Mesenteric fat pad (tissue), 1 donor: ENCODE data around the gene TELO2. TPM values are rescaled to one million over a fixed set of nuclear protein-coding genes. Genes with fewer than 3 reads are reported as not detected.

Source experiments
- DNase-seq: peaks from one replicate; pipeline ENCODE4 v3.0.0-alpha.2; 2020; ENCODE audit warnings: low spot score
- total RNA-seq: library from RNA; stranded (reverse); fragmentation: NEBNext Ultra II Directional; extraction: Animal tissue kit (Norgen Biotek cat#: 25700); gene quantifications from one replicate; pipeline ENCODE4 v1.2.1, GENCODE V29; 2021
- donor health status: DM: yes; HTN: yes; CAD: no.

Gene TELO2
- total RNA-seq, 1 donor from 2014 or later: 25.7 TPM

- no peak for DNase-seq
Observed at GRCh38 chr16:1511662-1512569, 18.8 kb downstream of the TELO2 start.

GRCh38 chr16:1512774-1513173 lies 19.6 kb downstream of the TELO2 start:
- no peak for DNase-seq

- DNase-seq: no peak
Observed at GRCh38 chr16:1514507-1514906, 21.3 kb downstream of the TELO2 start.

GRCh38 chr16:1518626-1519135 lies 25.5 kb downstream of the TELO2 start:
- no peak for DNase-seq

GRCh38 chr16:1519831-1520230 lies 26.7 kb downstream of the TELO2 start:
- DNase-seq: no peak

DNA sequence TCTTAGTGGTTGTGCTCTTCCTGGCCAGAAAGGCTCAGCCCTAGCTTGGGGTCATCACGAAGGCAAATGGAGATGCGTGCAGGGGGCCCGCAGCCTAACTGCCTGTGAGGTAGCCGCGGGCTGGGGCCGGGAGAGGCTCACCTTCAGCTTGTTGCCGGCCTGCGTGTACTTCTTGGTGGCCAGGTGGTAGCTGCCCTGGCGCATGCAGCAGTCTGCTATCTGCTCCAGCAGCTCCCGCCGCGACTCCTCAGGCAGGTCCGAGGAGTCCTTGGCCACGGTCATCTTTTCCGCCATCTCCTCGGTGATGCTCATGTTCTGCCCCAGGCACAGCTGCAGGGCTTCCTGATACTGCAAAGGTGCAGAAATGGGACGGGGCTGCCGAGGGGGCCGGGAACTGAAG lies 27.3 kb downstream of the TELO2 start:
- DNase-seq: no peak

GRCh38 chr16:1523581-1524245 lies 30.6 kb downstream of the TELO2 start:
- DNase-seq: no peak

- no peak for DNase-seq
Observed at GRCh38 chr16:1524366-1524765, 31.2 kb downstream of the TELO2 start.

DNA sequence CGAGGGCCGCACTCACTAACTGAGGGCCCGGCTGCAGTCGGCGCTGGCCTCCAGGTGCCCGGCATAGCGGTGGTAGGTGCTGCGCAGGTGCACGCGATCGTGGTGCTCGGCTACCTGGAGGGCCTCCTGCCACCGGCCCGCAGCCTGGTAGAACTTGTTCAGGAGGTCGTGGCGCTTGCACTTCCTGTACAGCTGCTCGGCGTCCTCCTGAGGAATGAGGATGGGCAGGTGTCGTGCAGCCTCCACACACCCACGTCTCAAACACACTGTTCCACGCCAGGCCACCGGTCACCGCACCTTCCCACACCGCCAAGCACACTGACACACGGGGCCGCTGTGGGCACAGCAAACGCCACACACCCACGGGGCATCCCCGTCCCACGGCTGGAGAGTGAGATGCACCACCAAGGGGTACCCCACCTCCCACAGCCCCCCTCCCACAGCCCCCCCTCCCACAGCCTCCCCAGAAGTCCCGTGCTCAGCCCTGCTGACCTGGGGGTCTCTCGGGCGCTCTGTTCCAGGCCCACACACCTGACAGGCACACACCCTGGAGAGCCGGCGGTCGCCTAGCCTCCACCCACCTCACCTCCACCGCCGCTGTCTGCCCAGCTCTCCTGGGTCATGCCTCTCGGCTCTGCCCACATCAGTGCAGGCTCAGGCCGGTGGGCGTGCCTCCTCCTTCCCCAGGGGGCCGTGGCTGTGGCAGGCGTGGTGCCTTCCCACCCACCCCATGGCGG lies 32.9 kb downstream of the TELO2 start:
- DNase-seq: no peak

DNA sequence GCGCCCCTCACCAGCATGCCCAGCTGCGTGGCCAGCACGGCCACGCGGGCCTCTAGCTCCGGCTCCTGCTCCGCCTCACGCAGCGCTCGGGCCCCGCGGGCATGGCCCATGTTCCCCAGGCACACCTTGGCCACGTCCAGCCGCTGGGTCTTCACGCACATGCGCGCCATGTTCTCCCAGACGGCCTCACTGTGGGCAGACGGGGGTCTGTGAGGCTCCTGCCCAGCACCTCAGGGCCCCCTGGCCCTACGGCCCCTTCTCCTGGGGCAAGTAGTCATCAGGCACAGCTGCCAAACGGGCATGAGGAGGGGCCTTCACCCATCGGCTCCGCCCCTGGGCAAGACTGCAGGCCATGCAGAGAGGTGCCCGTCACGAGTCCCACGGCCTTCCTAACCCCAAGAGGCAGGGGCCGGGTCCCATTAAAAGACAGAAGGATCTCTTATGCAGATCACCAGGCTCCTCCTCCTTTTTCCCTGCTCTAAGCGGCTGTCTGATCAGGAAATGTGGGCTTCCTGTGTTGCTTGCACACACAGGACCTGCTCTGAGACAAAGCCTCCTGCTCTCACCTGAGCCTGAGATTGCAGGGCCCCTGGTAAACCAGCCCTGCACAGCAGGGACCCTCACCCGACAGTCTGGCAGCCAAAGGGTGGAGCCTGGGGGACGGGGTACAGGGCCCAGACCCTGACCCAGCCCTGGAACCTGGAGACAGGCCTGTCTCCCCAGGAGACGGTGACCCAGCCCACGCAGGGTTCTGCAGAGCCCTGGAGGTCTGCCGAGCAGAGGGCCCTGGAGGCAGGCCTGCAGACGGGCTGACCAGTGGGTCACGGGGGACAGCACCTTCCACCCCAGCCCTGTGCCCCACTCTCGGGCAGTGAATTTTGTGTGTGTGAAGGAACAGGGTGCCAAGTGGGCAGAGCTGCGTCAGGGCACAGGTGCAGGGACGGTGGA lies 33.7 kb downstream of the TELO2 start:
- DNase-seq: no peak

DNA sequence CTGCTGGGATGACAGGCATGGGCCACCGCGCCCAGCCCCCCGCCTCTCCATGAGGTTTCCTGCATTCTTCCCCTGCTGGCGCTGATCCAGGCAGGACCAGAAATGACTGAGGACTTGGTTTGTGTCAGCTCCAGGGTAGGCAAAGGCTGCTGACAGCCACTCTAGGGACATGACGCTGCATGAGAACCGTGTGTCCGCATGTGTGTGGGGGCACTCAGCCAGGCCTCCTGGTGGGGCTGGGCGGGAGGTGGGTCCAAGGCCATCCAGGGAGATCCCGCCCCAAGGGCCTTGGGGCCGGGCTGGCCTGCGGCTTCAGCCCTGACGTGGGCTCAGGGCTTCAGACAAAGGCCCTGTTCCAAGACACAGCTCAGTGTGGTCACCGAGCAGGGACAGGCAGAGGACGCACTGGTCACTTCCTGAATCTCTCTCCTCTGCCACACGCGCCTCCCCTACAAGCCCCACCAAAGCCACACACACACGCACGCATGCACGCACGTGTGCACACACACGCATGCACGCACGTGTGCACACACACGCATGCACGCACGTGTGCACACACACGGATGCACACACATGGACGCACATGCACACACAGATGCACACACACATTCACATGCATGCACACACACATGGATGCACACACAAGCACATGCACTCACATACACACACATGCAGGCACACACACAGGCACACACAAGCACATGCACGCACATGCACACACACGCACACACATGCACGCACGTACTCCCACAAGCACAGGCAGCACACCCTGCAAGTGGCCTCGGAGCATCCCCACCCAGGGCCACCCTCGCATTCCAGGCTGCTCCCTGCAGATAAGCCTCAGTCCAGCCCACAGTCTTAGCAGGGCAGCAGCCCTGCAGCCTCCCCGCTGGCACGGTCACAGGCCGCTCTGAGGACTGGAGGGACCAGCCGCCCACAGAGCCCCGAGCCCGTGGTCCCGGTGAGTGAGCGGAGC lies 35.0 kb downstream of the TELO2 start:
- no peak for DNase-seq

DNA sequence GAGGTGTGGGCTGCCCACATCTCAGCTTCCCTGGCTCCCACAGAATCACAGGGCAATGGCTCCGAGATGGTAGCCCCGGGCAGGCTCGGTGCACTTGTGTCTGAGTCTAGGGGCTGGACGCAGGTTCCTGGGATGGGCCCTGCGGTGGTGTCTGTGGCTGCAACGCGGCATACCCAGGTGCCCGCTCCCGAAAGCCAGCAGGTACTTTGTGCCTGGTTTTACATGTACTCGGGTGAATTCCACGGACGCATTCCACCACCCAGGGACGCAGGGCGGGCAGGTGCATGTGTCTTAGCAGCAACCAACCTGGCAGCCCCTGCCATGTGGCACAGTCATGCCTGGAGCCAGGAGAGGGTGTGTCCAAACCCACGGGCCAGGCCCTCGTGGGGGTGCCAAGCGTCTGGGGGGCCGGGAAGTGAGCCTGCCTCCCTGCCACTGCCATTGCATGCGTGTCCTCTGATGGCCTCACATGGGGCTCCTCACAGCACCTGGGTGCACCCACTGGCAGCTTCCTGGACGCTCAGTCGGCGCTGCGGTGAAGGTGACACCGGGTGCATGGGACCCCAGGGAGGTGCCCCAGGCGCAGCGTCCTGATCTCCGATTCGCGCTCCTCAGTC lies 35.9 kb downstream of the TELO2 start:
- DNase-seq: no peak

GRCh38 chr16:1530349-1530882 lies 37.3 kb downstream of the TELO2 start:
- DNase-seq: no peak

DNA sequence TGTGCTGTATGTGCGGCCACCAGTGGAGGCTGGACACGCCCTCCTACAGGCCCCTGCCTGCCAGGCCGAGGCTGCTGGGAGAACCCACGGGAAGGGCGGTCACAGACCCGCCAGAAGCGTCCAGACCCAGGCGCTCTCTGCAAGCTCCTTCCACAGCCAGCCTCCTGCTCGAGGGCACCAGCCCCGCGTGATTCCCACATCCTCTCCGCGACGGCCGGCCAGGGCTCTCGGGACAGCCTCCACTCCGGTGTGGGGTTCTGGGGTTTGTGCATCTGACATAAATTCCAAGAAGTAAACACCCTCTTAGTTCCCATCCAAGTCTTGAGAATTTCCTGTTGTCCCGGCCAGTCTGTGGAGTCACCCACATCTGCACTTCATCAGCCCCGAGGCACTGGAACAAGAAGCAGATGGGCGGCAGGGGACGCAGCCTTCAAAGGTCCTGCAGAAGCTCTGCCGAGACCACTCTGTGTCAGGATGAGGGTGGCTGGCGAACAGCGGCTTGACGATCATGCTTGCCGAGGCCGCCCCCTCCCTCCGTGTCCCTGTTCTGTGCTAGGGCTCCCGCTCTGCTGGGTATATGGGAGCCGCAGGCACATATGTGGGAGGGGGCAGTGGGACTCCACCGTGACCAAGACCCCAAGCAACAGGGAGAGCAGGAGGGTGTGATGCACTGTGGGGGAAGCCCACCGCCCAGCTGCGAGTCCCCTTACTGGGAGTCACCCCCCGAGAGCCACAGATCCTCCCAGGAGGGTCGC lies 37.9 kb downstream of the TELO2 start:
- no peak for DNase-seq

GRCh38 chr16:1531638-1531910 lies 38.4 kb downstream of the TELO2 start:
- no peak for DNase-seq

DNA sequence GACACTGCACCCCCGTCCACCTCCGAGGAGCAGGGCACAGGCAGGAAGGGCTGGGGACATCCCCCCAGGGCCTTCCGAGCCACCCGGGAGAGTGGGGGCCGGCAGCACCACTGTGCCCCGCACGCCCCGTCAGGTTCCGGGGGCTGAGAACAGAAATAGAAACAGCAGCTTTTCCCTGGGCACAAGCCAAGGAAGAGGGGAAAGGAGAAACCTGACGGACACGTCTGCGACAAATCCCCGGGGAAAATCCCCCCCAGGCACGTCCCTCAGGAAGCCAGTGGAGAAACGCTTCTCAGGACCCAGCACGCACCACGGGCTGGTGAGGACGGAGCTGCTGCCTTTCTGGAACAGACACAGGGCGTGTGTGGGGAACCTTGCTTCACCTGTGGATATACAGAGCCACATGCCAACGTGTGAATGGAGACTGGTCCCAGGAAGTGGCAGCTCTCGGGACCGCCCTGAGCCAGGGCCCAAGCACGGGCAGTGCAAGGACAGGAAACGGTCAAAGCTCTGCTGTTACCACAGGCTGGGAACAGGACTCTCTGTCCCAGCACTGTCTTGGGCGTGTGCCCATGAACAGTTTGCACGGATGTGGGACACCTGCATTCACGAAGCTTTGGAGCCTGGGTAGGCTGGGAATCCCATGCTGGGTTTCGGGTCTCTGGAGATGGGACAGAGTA lies 39.1 kb downstream of the TELO2 start:
- no peak for DNase-seq

GRCh38 chr16:1532771-1533170 lies 39.6 kb downstream of the TELO2 start:
- DNase-seq: no peak
